A549 (cell line): ENCODE measurements around the gene TEPSIN. TPM values are rescaled to one million over a fixed set of nuclear protein-coding genes. Genes with fewer than 3 reads are reported as not detected.

ENCODE experiments used
- ATAC-seq, 2 experiments: fragments of 200-7000 bp in 1 of 2; fragments of >200 bp in 1 of 2; cut with Nextera tagmentation in 1 of 2; cut with Tn5 transposase in 1 of 2; 3 replicates each; pipeline versions ENCODE4 v1.8.0 to v1.9.1; 2018 to 2020; ENCODE audit warnings: mild to moderate bottlenecking in 1 of 2, moderate library complexity in 1 of 2
- CTCF ChIA-PET: fragments of 300-600 bp; sonication (Branson Sonifier 250); formaldehyde crosslinking; extraction: SDS; loops from one replicate; lab custom pipeline; 2021; ENCODE audit warnings: antibody characterized with exemption, inconsistent platforms; lab: Yijun Ruan, JAX
- POLR2A ChIA-PET: fragments of 350-600 bp; formaldehyde crosslinking; extraction: SDS; loops from one replicate; lab custom pipeline; 2021; ENCODE audit warnings: antibody characterized with exemption, inconsistent platforms; lab: Yijun Ruan, JAX
- DNase-seq, 2 experiments: peaks; one replicate each; pipeline versions ENCODE4 v3.0.0 to v3.0.0-alpha.2; 2011 to 2016; ENCODE audit warnings: low read depth in 1 of 2, low spot score in 1 of 2
- FAIRE-seq: peaks from 2 replicates; lab custom pipeline; 2011; peaks lifted over from hg19 to GRCh38; lab: Jason Lieb, UNC
- H3K27ac ChIP-seq, 2 experiments: fragments of >200 bp; sonication (Bioruptor Twin); formaldehyde crosslinking; 3 replicates each; pipeline ENCODE4 v1.5.1; 2016 to 2017
- H3K4me1 ChIP-seq: fragments of >200 bp; sonication (Bioruptor Twin); formaldehyde crosslinking; 3 replicates; pipeline ENCODE4 v1.6.1; 2016
- H3K4me2 ChIP-seq: fragments of >200 bp; sonication (Bioruptor Twin); formaldehyde crosslinking; 3 replicates; pipeline ENCODE4 v1.6.1; 2016
- H3K4me3 ChIP-seq: fragments of >200 bp; sonication (Bioruptor Twin); formaldehyde crosslinking; 3 replicates; pipeline ENCODE4 v1.5.1; 2016
- H3K9me3 ChIP-seq: fragments of >200 bp; sonication (Bioruptor Twin); formaldehyde crosslinking; 3 replicates; pipeline ENCODE4 v1.6.1; 2016
- CBX8 ChIP-seq: fragments of 200-600 bp; sonication (generic); IDR thresholded peaks from 2 replicates; pipeline ENCODE4 v1.6.1; 2016
- EP300 ChIP-seq, 2 experiments: fragments of >200 bp; sonication (Bioruptor Twin); formaldehyde crosslinking; IDR thresholded peaks; 2 replicates in 1 of 2; 3 replicates in 1 of 2; pipeline ENCODE4 v1.6.1; 2016 to 2017
- FOXS1 ChIP-seq: fragments of 250-450 bp; sonication (Bioruptor Pico); IDR thresholded peaks from 2 replicates; pipeline ENCODE4 v1.5.0; 2020; ENCODE audit warnings: mild to moderate bottlenecking, moderate library complexity
- GATA3 ChIP-seq: IDR thresholded peaks from 2 replicates; pipeline ENCODE4 v1.6.1; 2012; ENCODE audit warnings: borderline replicate concordance
- HDAC2 ChIP-seq: fragments of 200-600 bp; sonication (generic); IDR thresholded peaks from 2 replicates; pipeline ENCODE4 v1.6.1; 2016
- HOXB13 ChIP-seq: fragments of 250-450 bp; sonication (Bioruptor Pico); IDR thresholded peaks from 2 replicates; pipeline ENCODE4 v1.5.0; 2020; ENCODE audit warnings: low read depth, mild to moderate bottlenecking, moderate library complexity
- JUNB ChIP-seq: fragments of >200 bp; sonication (Bioruptor Twin); formaldehyde crosslinking; IDR thresholded peaks from 2 replicates; pipeline ENCODE4 v1.6.1; 2016
- KDM5A ChIP-seq: fragments of 200-600 bp; sonication (generic); IDR thresholded peaks from 2 replicates; pipeline ENCODE4 v1.6.1; 2016; ENCODE audit warnings: antibody characterized with exemption, mild to moderate bottlenecking
- MAFK ChIP-seq: fragments of 450-650 bp; IDR thresholded peaks from 2 replicates; pipeline ENCODE4 v1.6.1; 2014; ENCODE audit not compliant: partially characterized antibody
- MAZ ChIP-seq: fragments of 150-350 bp; IDR thresholded peaks from 2 replicates; pipeline ENCODE4 v1.6.1; 2014; ENCODE audit warnings: antibody characterized with exemption, low read depth, low read length, borderline replicate concordance
- NFE2L2 ChIP-seq: fragments of 150-350 bp; conservative IDR thresholded peaks from 2 replicates; pipeline ENCODE4 v1.6.1; 2014; ENCODE audit warnings: low read length
- NR3C1 ChIP-seq: fragments of >200 bp; sonication (Bioruptor Twin); formaldehyde crosslinking; IDR thresholded peaks from 3 replicates; pipeline ENCODE4 v1.6.1; 2017
- POLR2A ChIP-seq: IDR thresholded peaks from 2 replicates; pipeline ENCODE4 v1.6.1; 2012; ENCODE audit warnings: mild to moderate bottlenecking, low read length
- RAD21 ChIP-seq, 2 experiments: fragments of >200 bp in 1 of 2; sonication (Bioruptor Twin) in 1 of 2; formaldehyde crosslinking in 1 of 2; IDR thresholded peaks in 1 of 2; conservative IDR thresholded peaks in 1 of 2; 2 replicates in 1 of 2; 3 replicates in 1 of 2; pipeline ENCODE4 v1.6.1; 2012 to 2018; ENCODE audit warnings: inconsistent platforms in 1 of 2
- RARB ChIP-seq: fragments of 250-450 bp; sonication (Bioruptor Pico); IDR thresholded peaks from 2 replicates; pipeline ENCODE4 v1.8.0; 2021; ENCODE audit warnings: mild to moderate bottlenecking, moderate library complexity
- SMC3 ChIP-seq: fragments of >200 bp; sonication (Bioruptor Twin); formaldehyde crosslinking; IDR thresholded peaks from 3 replicates; pipeline ENCODE4 v1.6.1; 2018; ENCODE audit warnings: inconsistent platforms
- SREBF2 ChIP-seq: fragments of 450-650 bp; IDR thresholded peaks from 2 replicates; pipeline ENCODE4 v1.6.1; 2014; ENCODE audit warnings: mild to moderate bottlenecking, moderate library complexity
- TFCP2L1 ChIP-seq: fragments of 250-450 bp; sonication (Bioruptor Pico); IDR thresholded peaks from 2 replicates; pipeline ENCODE4 v1.5.0; 2021; ENCODE audit warnings: mild to moderate bottlenecking
- TP53 ChIP-seq: fragments of 250-450 bp; sonication (Bioruptor Pico); IDR thresholded peaks from 2 replicates; pipeline ENCODE4 v1.5.0; 2021; ENCODE audit warnings: mild to moderate bottlenecking, moderate library complexity
- ZC3H11A ChIP-seq: fragments of 450-650 bp; IDR thresholded peaks from 2 replicates; pipeline ENCODE4 v1.6.1; 2014; ENCODE audit warnings: antibody characterized with exemption, mild to moderate bottlenecking
- ZNF302 ChIP-seq: fragments of 250-450 bp; sonication (Bioruptor Pico); IDR thresholded peaks from 2 replicates; pipeline ENCODE4 v1.9.0; 2021; ENCODE audit warnings: inconsistent platforms, mild to moderate bottlenecking, moderate library complexity
- whole genome bisulfite sequencing: methylation state at CpG from one replicate; pipeline ENCODE4 v1.1.6; 2017; ENCODE audit errors: missing lambda C conversion rate; 5-methylcytosine and 5-hydroxymethylcytosine counted together
- polyA plus RNA-seq, 4 experiments: library from polyadenylated mRNA; depleted of rRNA in 3 of 4; stranded (reverse); fragments of >200 nt; fragmentation: RNase III in 1 of 4; extraction: RNeasy Plus Mini Kit Qiagen cat#74134 plus additional on column Dnase treatment in 1 of 4; gene quantifications; 2 replicates in 3 of 4; 3 replicates in 1 of 4; pipeline ENCODE4 v1.2.3, GENCODE V29; 2011 to 2017
- TF ChIP-seq, protein P1 (sequence below): fragments of >200 bp; sonication (Bioruptor Twin); formaldehyde crosslinking; IDR thresholded peaks from 3 replicates; pipeline ENCODE4 v1.6.1; 2016
- TF ChIP-seq, protein P2 (sequence below): fragments of >200 bp; sonication (Bioruptor Twin); formaldehyde crosslinking; IDR thresholded peaks from 3 replicates; pipeline ENCODE4 v1.5.1; 2016
- TF ChIP-seq, protein P3 (sequence below): IDR thresholded peaks from 2 replicates; pipeline ENCODE4 v1.6.1; 2012
- TF ChIP-seq, protein P4 (sequence below): IDR thresholded peaks from 2 replicates; pipeline ENCODE4 v1.6.1; 2012
- TF ChIP-seq, protein P5 (sequence below): fragments of 450-650 bp; IDR thresholded peaks from 2 replicates; pipeline ENCODE4 v1.6.1; 2014; ENCODE audit warnings: antibody characterized with exemption
- TF ChIP-seq, protein P6 (sequence below): fragments of >200 bp; sonication (Bioruptor Twin); formaldehyde crosslinking; IDR thresholded peaks from 2 replicates; pipeline ENCODE4 v1.6.1; 2016

The TEPSIN gene
- polyA plus RNA-seq, 2 of the 4 experiments (the other 2 are of a cell fraction), result 12.5 to 31.3 TPM

DNA sequence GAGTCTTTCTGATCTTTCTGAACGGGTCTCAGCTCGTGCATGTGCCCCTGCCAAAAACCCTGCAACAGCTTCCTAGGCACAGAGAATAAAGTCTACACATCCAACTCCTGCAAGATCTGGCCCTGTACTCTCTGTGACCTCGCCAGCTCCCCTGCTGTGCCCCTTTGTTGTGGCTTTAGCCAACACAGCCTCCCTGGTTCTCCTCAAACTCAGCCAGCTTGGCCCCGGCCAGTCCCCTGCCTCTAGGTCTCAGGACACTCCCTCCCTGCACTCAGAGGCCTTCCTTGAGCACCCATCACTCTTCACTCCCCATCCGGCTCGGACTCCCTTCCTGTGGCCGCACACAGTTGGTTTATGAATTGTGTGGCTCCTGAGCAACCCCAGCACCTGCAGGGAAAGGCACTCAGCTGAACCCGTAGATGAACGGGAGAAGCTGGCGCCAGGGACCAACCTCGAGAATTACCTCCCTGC, 17.4 kb downstream of the TEPSIN start:
- POLR2A ChIA-PET, result interaction anchor here (0.9 kb wide), 1 partner anchor 17 kb away, joined by 3 read pairs; the partner anchor contains the start of genes NDUFAF8 and TEPSIN
- CTCF ChIA-PET, result interaction anchor here (1.0 to 4.4 kb wide), 7 partner anchors 10 to 79 kb away, joined by 3 to 19 read pairs (median 4); no protein-coding TSS in a partner anchor
- Histone ChIP-seq H3K27ac (no peak overlapping the region), H3K4me2 (peak overlapping the region; percentile 98; the same call in 2 of the 3 replicates), H3K9me3 (no peaks in the 10 kb centered on the region), H3K4me3 (no peak overlapping the region), H3K4me1 (peaks cover 9% of the 10 kb centered on the region)
- DNase-seq, result no peak
- TF ChIP-seq ZNF302 (CRISPR knock-in tag), result no peak
- no peak for TF ChIP-seq GATA3
- no peak for TF ChIP-seq JUNB
- no peak for TF ChIP-seq CBX8
- no peak for TF ChIP-seq TP53 (CRISPR knock-in tag)
- ATAC-seq, result no peak
- FAIRE-seq, result no peak
- WGBS, result 85% methylated on average over 11 of the region's 11 CpGs

DNA sequence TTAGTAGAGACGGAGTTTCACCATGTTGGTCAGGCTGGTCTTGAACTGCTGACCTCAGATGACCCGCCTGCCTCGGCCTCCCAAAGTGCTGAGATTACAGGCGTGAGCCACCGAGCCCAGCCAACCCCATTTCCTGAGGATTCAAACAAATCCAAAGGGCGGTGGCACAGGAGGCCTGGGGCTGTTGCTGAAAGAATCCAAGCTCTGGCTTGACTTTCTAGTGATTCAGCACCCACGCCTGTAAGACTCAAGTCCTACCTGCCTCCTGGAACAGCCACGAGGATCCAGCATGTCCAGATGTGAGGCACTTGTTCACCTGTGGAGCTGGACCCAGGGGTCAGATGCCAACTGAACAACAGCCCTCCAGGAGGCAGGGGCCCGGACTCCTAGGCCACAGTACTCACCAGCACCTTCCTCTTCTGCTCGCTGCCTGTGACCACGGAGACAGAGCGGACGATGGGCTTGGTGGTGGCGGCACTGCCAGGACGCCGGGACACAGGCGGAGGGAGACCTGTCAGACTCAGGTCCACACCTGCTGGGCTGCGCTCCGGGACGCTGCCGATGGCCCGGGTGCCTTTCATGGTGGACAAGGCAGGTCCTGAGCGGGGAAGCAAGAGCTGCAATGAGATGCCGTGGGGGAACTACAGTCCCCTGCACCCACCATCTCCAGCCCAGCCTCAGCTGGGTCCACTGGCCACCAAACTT, 19.2 kb downstream of the TEPSIN start:
- POLR2A ChIA-PET, result no interaction called here
- WGBS, result 92% methylated on average over 23 of the region's 24 CpGs
- H3K4me2 ChIP-seq, result no peak overlapping the region
- no peak for TF ChIP-seq MAFK
- TF ChIP-seq SREBF2, result no peak
- TF ChIP-seq POLR2A, result no peak
- no peak for TF ChIP-seq HOXB13 (CRISPR knock-in tag)
- CTCF ChIA-PET, result interaction anchor here (0.7 to 4.4 kb wide), 9 partner anchors 9 to 726 kb away, joined by 3 to 19 read pairs (median 4); no protein-coding TSS in a partner anchor
- H3K27ac ChIP-seq, result no peak overlapping the region
- ATAC-seq (no peak), FAIRE-seq (no peak), DNase-seq (no peak)
- H3K4me1 ChIP-seq, result peaks cover 9% of the 10 kb centered on the region
- H3K9me3 ChIP-seq, result no peaks in the 10 kb centered on the region
- no peak overlapping the region for H3K4me3 ChIP-seq

DNA sequence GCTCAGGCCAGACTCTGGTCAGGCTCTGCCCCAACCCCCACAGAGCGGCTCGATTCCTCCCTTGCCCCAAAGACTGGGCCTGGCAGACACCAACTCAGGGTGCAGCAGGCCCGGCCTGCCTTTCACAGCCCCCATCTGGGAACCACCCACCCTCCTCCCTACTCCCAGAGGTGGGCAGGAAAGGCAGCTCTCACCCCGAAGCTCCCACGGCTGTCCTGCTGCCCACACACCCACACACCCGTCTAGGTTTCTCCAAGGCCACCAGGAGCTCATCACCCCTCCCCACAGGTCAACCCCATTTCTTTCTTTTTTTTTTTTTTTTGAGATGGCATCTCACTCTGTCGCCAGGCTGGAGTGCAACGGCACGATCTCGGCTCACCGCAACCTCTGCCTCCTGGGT, 19.9 kb downstream of the TEPSIN start:
- TF ChIP-seq HOXB13 (CRISPR knock-in tag) (no peak), MAFK (no peak), HDAC2 (no peak), EP300 (IDR thresholded peaks at IDR 0.05) (no peak), NR3C1 (no peak), KDM5A (no peak), FOXS1 (CRISPR knock-in tag) (no peak), SMC3 (no peak)
- TF ChIP-seq, protein P1, sequence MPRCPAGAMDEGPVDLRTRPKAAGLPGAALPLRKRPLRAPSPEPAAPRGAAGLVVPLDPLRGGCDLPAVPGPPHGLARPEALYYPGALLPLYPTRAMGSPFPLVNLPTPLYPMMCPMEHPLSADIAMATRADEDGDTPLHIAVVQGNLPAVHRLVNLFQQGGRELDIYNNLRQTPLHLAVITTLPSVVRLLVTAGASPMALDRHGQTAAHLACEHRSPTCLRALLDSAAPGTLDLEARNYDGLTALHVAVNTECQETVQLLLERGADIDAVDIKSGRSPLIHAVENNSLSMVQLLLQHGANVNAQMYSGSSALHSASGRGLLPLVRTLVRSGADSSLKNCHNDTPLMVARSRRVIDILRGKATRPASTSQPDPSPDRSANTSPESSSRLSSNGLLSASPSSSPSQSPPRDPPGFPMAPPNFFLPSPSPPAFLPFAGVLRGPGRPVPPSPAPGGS, result no peak
- TF ChIP-seq, all 56 proteins: peak for 0
- ChIA-PET CTCF (interaction anchor here (1.0 to 4.4 kb wide), 6 partner anchors 9 to 76 kb away, joined by 3 to 19 read pairs (median 8); no protein-coding TSS in a partner anchor), POLR2A (no interaction called here)
- Histone ChIP-seq H3K4me1 (peaks cover 9% of the 10 kb centered on the region), H3K4me2 (no peak overlapping the region), H3K9me3 (no peaks in the 10 kb centered on the region), H3K4me3 (no peak overlapping the region), H3K27ac (no peak overlapping the region)
- no peak for ATAC-seq
- no peak for DNase-seq
- no peak for FAIRE-seq
- 93% methylated on average over 11 of the region's 11 CpGs for WGBS

DNA sequence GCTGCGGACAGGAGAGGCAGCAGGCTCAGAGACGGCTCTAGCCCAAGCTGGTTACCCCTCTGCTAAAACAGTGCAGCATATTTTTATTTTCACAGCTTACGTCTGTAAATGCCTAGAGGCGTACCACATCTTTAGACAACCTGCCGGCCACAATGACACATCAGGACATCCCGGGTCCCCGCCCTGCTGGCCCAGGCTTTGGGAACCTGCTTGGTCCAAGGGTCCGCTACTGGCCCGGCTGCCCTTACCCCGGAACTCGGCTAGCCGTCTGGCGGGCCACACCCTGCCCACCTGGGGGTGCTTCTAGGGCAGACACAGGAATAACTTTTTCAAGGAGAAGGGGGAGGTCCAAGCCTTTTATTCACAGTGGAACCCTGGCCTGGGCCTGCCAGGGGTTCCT, 20.4 kb downstream of the TEPSIN start:
- ChIA-PET POLR2A (no interaction called here), CTCF (interaction anchor here (1.0 to 4.4 kb wide), 6 partner anchors 8 to 76 kb away, joined by 3 to 19 read pairs (median 8); no protein-coding TSS in a partner anchor)
- ATAC-seq (no peak), FAIRE-seq (no peak), DNase-seq (no peak)
- no peaks in the 10 kb centered on the region for H3K9me3 ChIP-seq
- no peak overlapping the region for H3K4me2 ChIP-seq
- H3K4me1 ChIP-seq, result peaks cover 7% of the 10 kb centered on the region
- no peak overlapping the region for H3K27ac ChIP-seq
- H3K4me3 ChIP-seq, result no peak overlapping the region
- whole genome bisulfite sequencing, result 86% methylated on average over 12 of the region's 13 CpGs
- TF ChIP-seq MAZ, result no peak
- no peak for TF ChIP-seq TFCP2L1
- TF ChIP-seq KDM5A, result no peak
- no peak for TF ChIP-seq EP300 (IDR thresholded peaks at IDR 0.05)
- TF ChIP-seq RAD21 (conservative IDR thresholded peaks at IDR 0.05 in 1 of 2, IDR thresholded peaks at IDR 0.05 in 1 of 2), result no peak
- TF ChIP-seq ZC3H11A, result no peak
- TF ChIP-seq, protein P2, sequence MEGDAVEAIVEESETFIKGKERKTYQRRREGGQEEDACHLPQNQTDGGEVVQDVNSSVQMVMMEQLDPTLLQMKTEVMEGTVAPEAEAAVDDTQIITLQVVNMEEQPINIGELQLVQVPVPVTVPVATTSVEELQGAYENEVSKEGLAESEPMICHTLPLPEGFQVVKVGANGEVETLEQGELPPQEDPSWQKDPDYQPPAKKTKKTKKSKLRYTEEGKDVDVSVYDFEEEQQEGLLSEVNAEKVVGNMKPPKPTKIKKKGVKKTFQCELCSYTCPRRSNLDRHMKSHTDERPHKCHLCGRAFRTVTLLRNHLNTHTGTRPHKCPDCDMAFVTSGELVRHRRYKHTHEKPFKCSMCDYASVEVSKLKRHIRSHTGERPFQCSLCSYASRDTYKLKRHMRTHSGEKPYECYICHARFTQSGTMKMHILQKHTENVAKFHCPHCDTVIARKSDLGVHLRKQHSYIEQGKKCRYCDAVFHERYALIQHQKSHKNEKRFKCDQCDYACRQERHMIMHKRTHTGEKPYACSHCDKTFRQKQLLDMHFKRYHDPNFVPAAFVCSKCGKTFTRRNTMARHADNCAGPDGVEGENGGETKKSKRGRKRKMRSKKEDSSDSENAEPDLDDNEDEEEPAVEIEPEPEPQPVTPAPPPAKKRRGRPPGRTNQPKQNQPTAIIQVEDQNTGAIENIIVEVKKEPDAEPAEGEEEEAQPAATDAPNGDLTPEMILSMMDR, result no peak
- TF ChIP-seq, protein P3, sequence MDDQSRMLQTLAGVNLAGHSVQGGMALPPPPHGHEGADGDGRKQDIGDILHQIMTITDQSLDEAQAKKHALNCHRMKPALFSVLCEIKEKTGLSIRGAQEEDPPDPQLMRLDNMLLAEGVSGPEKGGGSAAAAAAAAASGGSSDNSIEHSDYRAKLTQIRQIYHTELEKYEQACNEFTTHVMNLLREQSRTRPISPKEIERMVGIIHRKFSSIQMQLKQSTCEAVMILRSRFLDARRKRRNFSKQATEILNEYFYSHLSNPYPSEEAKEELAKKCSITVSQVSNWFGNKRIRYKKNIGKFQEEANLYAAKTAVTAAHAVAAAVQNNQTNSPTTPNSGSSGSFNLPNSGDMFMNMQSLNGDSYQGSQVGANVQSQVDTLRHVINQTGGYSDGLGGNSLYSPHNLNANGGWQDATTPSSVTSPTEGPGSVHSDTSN, result no peak
- no peak for TF ChIP-seq RARB
- TF ChIP-seq, protein P4, sequence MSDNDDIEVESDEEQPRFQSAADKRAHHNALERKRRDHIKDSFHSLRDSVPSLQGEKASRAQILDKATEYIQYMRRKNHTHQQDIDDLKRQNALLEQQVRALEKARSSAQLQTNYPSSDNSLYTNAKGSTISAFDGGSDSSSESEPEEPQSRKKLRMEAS, result no peak
- no peak for TF ChIP-seq CBX8
- TF ChIP-seq, protein P5, sequence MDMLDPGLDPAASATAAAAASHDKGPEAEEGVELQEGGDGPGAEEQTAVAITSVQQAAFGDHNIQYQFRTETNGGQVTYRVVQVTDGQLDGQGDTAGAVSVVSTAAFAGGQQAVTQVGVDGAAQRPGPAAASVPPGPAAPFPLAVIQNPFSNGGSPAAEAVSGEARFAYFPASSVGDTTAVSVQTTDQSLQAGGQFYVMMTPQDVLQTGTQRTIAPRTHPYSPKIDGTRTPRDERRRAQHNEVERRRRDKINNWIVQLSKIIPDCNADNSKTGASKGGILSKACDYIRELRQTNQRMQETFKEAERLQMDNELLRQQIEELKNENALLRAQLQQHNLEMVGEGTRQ, result no peak
- TF ChIP-seq, protein P6, sequence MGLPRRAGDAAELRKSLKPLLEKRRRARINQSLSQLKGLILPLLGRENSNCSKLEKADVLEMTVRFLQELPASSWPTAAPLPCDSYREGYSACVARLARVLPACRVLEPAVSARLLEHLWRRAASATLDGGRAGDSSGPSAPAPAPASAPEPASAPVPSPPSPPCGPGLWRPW, result no peak
- no peak for TF ChIP-seq NFE2L2
